ENCODE measurements around the gene EFNA4. TPM values are rescaled to one million over a fixed set of nuclear protein-coding genes. Genes with fewer than 3 reads are reported as not detected.

The EFNA4 gene
- total and polyA plus RNA-seq, 2 donors (not counting 1 experiment from before 2014, with no cell fraction given), result 3.8 to 4.3 TPM

GRCh38 chr1:155094622-155094948, 31.0 kb downstream of the EFNA4 start:
- H2AFZ ChIP-seq (ENCODE audit: low read length), result no peak overlapping the region
- no peaks in the 10 kb centered on the region for H3K79me2 ChIP-seq (ENCODE audit: control insufficient read depth, insufficient read depth, low read length)
- peaks cover 11% of the 10 kb centered on the region for H3K27me3 ChIP-seq (ENCODE audit: control insufficient read depth, insufficient read depth, low read length)
- TF ChIP-seq CTCF (conservative IDR thresholded peaks at IDR 0.05 in 1 of 2, IDR thresholded peaks at IDR 0.05 in 1 of 2; ENCODE audit: low read depth in 1 of 2, low read length in 2 of 2) (no peak), EZH2 (IDR thresholded peaks at IDR 0.05; ENCODE audit: low read length, missing control alignments) (no peak)
- H3K9ac ChIP-seq (ENCODE audit: insufficient read depth, low read length), result no peak overlapping the region
- H3K4me1 ChIP-seq (ENCODE audit: control insufficient read depth, extremely low read depth, insufficient read depth, low read length), result no peaks in the 10 kb centered on the region
- no peaks in the 10 kb centered on the region for H3K36me3 ChIP-seq (ENCODE audit: control insufficient read depth, insufficient read depth, low read length)
- H3K27ac ChIP-seq (ENCODE audit: insufficient read depth, low read length), result no peak overlapping the region
- H3K4me3 ChIP-seq (replicated peaks in 1 of 4; ENCODE audit: control extremely low read depth in 1 of 4, insufficient read depth in 1 of 4, low read depth in 3 of 4, low read length in 4 of 4), result no peak overlapping the region
- H3K4me2 ChIP-seq (ENCODE audit: extremely low read depth, insufficient read depth, low read length), result no peak overlapping the region
- H4K20me1 ChIP-seq (ENCODE audit: control insufficient read depth, extremely low read depth, insufficient read depth, low read length), result peaks cover 1% of the 10 kb centered on the region
- no peak for DNase-seq (ENCODE audit: low read depth in 2 of 2)
- no peaks in the 10 kb centered on the region for H3K9me3 ChIP-seq (ENCODE audit: control insufficient read depth, insufficient read depth, low read depth, low read length)

GRCh38 chr1:155099331-155099730, 35.8 kb downstream of the EFNA4 start:
- no peaks in the 10 kb centered on the region for H3K9me3 ChIP-seq (ENCODE audit: control insufficient read depth, insufficient read depth, low read depth, low read length)
- H3K4me1 ChIP-seq (ENCODE audit: control insufficient read depth, extremely low read depth, insufficient read depth, low read length), result no peaks in the 10 kb centered on the region
- peaks cover 6% of the 10 kb centered on the region for H3K27me3 ChIP-seq (ENCODE audit: control insufficient read depth, insufficient read depth, low read length)
- no peaks in the 10 kb centered on the region for H3K79me2 ChIP-seq (ENCODE audit: control insufficient read depth, insufficient read depth, low read length)
- no peak overlapping the region for H3K4me2 ChIP-seq (ENCODE audit: extremely low read depth, insufficient read depth, low read length)
- H3K4me3 ChIP-seq (replicated peaks in 1 of 4; ENCODE audit: control extremely low read depth in 1 of 4, insufficient read depth in 1 of 4, low read depth in 3 of 4, low read length in 4 of 4), result no peak overlapping the region
- no peaks in the 10 kb centered on the region for H4K20me1 ChIP-seq (ENCODE audit: control insufficient read depth, extremely low read depth, insufficient read depth, low read length)
- no peaks in the 10 kb centered on the region for H3K36me3 ChIP-seq (ENCODE audit: control insufficient read depth, insufficient read depth, low read length)
- H3K9ac ChIP-seq (ENCODE audit: insufficient read depth, low read length), result no peak overlapping the region
- H2AFZ ChIP-seq (ENCODE audit: low read length), result no peak overlapping the region
- DNase-seq (ENCODE audit: low read depth in 2 of 2), result no peak
- TF ChIP-seq EZH2 (IDR thresholded peaks at IDR 0.05; ENCODE audit: low read length, missing control alignments) (no peak), CTCF (conservative IDR thresholded peaks at IDR 0.05 in 1 of 2, IDR thresholded peaks at IDR 0.05 in 1 of 2; ENCODE audit: low read depth in 1 of 2, low read length in 2 of 2) (no peak)
- H3K27ac ChIP-seq (ENCODE audit: insufficient read depth, low read length), result no peak overlapping the region

GRCh38 chr1:155103325-155103724, 39.8 kb downstream of the EFNA4 start:
- no peak for DNase-seq (ENCODE audit: low read depth in 2 of 2)
- H3K27ac ChIP-seq (ENCODE audit: insufficient read depth, low read length), result no peak overlapping the region
- no peak overlapping the region for H2AFZ ChIP-seq (ENCODE audit: low read length)
- no peaks in the 10 kb centered on the region for H3K79me2 ChIP-seq (ENCODE audit: control insufficient read depth, insufficient read depth, low read length)
- no peak overlapping the region for H3K4me2 ChIP-seq (ENCODE audit: extremely low read depth, insufficient read depth, low read length)
- H3K27me3 ChIP-seq (ENCODE audit: control insufficient read depth, insufficient read depth, low read length), result peaks cover 12% of the 10 kb centered on the region
- H3K4me1 ChIP-seq (ENCODE audit: control insufficient read depth, extremely low read depth, insufficient read depth, low read length), result no peaks in the 10 kb centered on the region
- TF ChIP-seq EZH2 (IDR thresholded peaks at IDR 0.05; ENCODE audit: low read length, missing control alignments) (no peak), CTCF (conservative IDR thresholded peaks at IDR 0.05 in 1 of 2, IDR thresholded peaks at IDR 0.05 in 1 of 2; ENCODE audit: low read depth in 1 of 2, low read length in 2 of 2) (no peak)
- no peaks in the 10 kb centered on the region for H3K9me3 ChIP-seq (ENCODE audit: control insufficient read depth, insufficient read depth, low read depth, low read length)
- no peak overlapping the region for H3K9ac ChIP-seq (ENCODE audit: insufficient read depth, low read length)
- no peaks in the 10 kb centered on the region for H3K36me3 ChIP-seq (ENCODE audit: control insufficient read depth, insufficient read depth, low read length)
- no peak overlapping the region for H3K4me3 ChIP-seq (replicated peaks in 1 of 4; ENCODE audit: control extremely low read depth in 1 of 4, insufficient read depth in 1 of 4, low read depth in 3 of 4, low read length in 4 of 4)
- H4K20me1 ChIP-seq (ENCODE audit: control insufficient read depth, extremely low read depth, insufficient read depth, low read length), result no peaks in the 10 kb centered on the region

Data from fibroblast of lung (primary cell).